Stomach smooth muscle (tissue), 2 donors: ENCODE data around the gene TMEM272.
A peak's percentile ranks its signal among the peaks of the same experiment; 100 is the strongest.

Experiments
- H3K27ac ChIP-seq: one replicate; pipeline ENCODE4 v1.7.0; 2013; ENCODE audit warnings: mild to moderate bottlenecking, low read length, inconsistent platforms
- H3K27me3 ChIP-seq, 2 donors: one replicate each; pipeline ENCODE4 v1.7.0; 2013; ENCODE audit warnings: low read length in 2 of 2; ENCODE audit not compliant: insufficient read depth in 2 of 2, control insufficient read depth in 1 of 2
- H3K36me3 ChIP-seq, 2 donors: one replicate each; pipeline ENCODE4 v1.7.0; 2013; ENCODE audit warnings: low read length in 2 of 2; ENCODE audit not compliant: control insufficient read depth in 2 of 2, insufficient read depth in 2 of 2
- H3K4me1 ChIP-seq: one replicate; pipeline ENCODE4 v1.7.0; 2013; ENCODE audit warnings: low read length; ENCODE audit not compliant: control insufficient read depth, insufficient read depth
- H3K4me3 ChIP-seq, 2 donors: one replicate each; pipeline ENCODE4 v1.7.0; 2013; ENCODE audit warnings: low read length in 2 of 2
- H3K9ac ChIP-seq, 2 donors: one replicate each; pipeline ENCODE4 v1.7.0; 2013; ENCODE audit warnings: low read length in 2 of 2, mild to moderate bottlenecking in 1 of 2
- H3K9me3 ChIP-seq, 2 donors: one replicate each; pipeline ENCODE4 v1.7.0; 2013; ENCODE audit warnings: low read length in 2 of 2; ENCODE audit not compliant: control insufficient read depth in 2 of 2
- donor health status: healthy.
- donor health status: Pancreatic carcinoma.

The TMEM272 gene, protein sequence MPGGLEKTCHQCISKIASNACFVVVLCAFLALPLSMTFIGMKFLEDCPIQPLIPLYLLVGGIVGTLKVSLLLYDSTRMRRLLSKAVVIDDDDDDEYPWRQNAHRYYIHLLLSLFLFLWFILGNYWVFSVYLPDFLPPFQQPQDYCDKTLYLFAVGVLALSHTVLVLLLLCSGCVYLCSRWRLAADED

DNA sequence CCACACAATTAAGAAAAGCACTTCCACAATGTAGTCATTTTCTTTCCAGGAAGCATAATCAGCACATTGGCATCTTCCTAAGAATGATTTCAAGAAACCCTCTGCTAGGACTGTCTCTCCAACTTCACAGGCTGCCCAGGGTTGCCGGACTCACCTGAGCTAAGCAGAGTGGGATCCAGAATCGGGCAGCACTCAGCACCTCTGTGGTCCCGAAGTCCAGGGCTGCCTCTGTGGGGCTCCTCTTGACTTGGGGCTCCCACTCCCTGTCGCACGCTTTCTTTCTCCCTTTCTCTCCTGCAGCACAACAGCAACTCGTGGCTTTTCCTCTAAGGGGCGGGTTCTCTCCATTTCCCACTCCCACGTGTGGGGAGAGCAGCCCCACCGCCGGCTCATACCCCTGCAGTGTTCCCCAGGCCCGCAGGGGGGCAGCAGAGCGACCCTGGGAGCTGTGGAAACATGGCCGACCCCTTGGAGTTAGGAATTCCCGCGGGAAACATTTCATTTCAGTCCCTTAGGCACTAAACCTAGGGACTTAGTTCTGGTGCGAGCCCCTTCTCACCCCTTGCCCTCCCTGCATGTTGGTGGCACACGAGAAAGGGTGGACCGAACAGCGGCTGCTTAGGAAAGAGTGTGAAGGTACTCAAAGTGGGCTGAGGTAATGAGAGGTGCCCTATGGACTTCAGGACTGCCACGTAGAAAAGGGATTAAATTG, at the start of gene TMEM272:
Gene TMEM272 (minus strand): TSS at position 316 of the 712 bp plus-strand sequence. CDS start 6,647 bp downstream, outside the sequence.
- Histone ChIP-seq H3K27me3 (no peaks in the 10 kb centered on the region), H3K4me1 (peaks cover 5% of the 10 kb centered on the region), H3K27ac (no peak within 1 kb of the TSS), H3K9me3 (no peaks in the 10 kb centered on the region), H3K36me3 (no peaks in the 10 kb centered on the region), H3K4me3 (peak within 1 kb of the TSS; percentile 47 to 54), H3K9ac (no peak within 1 kb of the TSS)

DNA sequence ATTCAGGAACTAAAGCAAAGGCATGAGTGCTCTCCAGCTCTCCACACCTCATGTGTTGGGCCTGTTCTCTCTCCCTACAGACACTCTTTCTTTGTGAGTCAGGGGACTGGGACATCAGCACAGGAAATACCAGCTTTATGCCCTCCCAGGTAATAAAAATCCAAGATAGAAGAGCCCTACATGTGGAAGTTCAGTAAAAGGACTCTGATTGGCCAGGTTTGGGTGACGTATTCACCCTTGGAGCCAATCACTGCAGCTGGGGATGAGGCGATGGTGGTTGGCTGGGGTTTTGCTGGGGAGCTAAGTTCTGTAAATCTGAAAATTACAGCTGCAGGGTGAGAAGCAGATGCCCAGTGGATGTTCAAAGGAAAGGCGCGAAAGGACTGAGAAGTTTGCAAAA, 49.3 kb upstream of the TMEM272 start:
- no peak overlapping the region for H3K4me3 ChIP-seq
- no peak overlapping the region for H3K27ac ChIP-seq
- H3K9me3 ChIP-seq: no peaks in the 10 kb centered on the region
- H3K4me1 ChIP-seq: no peaks in the 10 kb centered on the region
- H3K27me3 ChIP-seq: no peaks in the 10 kb centered on the region
- H3K36me3 ChIP-seq: no peaks in the 10 kb centered on the region
- no peak overlapping the region for H3K9ac ChIP-seq

DNA sequence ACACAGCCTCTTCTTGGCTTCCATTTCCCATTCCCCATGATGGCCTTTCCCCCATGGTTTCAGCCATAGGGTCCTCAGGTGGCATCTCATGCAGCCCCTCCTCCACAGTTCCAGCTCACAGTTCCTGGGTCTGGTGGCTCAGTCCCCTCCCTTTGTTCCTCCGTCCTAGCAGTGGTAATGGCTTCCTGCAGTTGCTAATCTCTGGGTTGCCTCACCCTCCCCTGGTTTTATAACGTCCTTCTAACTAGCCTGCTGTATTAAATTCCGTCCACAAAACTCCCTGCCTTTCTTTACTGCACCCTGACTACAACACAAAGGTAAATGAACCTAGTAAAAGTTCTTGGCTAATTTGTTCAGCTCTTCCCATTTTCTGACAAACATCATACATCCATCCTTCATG, 47.7 kb upstream of the TMEM272 start:
- H3K36me3 ChIP-seq: no peaks in the 10 kb centered on the region
- no peak overlapping the region for H3K4me3 ChIP-seq
- H3K27ac ChIP-seq: no peak overlapping the region
- H3K9ac ChIP-seq: no peak overlapping the region
- no peaks in the 10 kb centered on the region for H3K9me3 ChIP-seq
- no peaks in the 10 kb centered on the region for H3K4me1 ChIP-seq
- no peaks in the 10 kb centered on the region for H3K27me3 ChIP-seq

DNA sequence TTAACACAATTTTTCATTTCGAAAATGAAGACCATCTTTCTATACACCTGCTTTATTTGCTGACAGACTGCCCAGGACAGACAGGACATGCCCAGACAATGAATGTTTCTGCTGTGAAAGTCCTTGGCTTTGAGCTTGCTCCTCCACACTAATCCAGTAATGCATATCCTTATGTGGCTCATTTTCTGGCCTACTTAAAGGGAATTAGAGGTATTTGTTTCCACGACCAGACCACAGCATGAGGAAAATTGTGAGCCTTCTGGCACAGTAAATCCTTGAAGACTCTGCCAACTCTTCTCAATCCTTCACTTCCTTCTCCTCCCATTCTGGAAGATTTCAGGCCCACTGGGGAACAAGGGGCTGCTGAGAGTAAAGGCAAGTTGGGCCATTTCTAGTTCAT, 42.5 kb upstream of the TMEM272 start:
- Histone ChIP-seq H3K9me3 (no peaks in the 10 kb centered on the region), H3K9ac (no peak overlapping the region), H3K4me1 (no peaks in the 10 kb centered on the region), H3K4me3 (no peak overlapping the region), H3K36me3 (no peaks in the 10 kb centered on the region), H3K27ac (no peak overlapping the region), H3K27me3 (no peaks in the 10 kb centered on the region)

DNA sequence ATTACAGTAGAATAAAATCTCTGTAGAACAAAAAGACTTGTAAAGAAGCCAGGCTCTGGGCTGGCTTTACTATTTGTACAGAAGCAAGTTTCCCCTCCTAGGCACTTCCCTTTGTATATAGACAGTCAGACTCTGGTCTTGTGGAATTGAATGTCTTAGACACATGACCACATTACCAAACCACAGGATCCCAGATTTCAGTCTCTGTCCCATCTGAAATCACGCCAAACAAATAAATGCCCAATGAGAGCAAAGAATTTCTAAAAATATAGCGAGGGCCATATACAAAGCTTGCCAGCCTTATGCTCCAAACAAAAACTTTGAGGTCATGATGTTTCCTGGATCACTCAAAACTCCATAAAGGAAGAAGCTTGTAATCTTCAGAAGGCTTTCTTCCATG, 40.7 kb upstream of the TMEM272 start:
- H3K4me3 ChIP-seq: no peak overlapping the region
- H3K27ac ChIP-seq: no peak overlapping the region
- H3K27me3 ChIP-seq: no peaks in the 10 kb centered on the region
- H3K9me3 ChIP-seq: peaks cover 0 to 4% of the 10 kb centered on the region in 2 donors
- no peaks in the 10 kb centered on the region for H3K36me3 ChIP-seq
- H3K9ac ChIP-seq: no peak overlapping the region
- no peaks in the 10 kb centered on the region for H3K4me1 ChIP-seq

DNA sequence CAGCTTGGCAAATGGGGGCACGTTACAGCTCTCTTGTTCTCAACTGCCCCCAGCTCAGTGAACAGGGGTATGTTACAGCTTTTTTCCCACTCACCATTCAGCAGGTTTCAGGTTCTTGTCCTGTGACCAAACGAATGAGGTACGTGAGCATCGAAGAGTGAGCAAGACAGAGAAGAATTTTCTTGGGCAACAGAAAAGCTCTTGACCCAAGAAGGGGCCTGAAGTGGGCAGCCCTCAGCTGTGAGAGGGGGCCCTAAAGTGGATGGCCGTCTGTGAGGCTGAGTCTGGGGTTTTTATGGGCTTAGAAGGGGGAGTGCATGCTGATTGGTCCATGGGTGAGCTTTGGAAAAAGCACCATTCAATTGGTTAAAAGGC, 38.2 kb upstream of the TMEM272 start:
- H3K27ac ChIP-seq: no peak overlapping the region
- H3K27me3 ChIP-seq: no peaks in the 10 kb centered on the region
- peaks cover 0 to 4% of the 10 kb centered on the region in 2 donors for H3K9me3 ChIP-seq
- H3K4me1 ChIP-seq: no peaks in the 10 kb centered on the region
- no peak overlapping the region for H3K4me3 ChIP-seq
- H3K36me3 ChIP-seq: no peaks in the 10 kb centered on the region
- no peak overlapping the region for H3K9ac ChIP-seq

DNA sequence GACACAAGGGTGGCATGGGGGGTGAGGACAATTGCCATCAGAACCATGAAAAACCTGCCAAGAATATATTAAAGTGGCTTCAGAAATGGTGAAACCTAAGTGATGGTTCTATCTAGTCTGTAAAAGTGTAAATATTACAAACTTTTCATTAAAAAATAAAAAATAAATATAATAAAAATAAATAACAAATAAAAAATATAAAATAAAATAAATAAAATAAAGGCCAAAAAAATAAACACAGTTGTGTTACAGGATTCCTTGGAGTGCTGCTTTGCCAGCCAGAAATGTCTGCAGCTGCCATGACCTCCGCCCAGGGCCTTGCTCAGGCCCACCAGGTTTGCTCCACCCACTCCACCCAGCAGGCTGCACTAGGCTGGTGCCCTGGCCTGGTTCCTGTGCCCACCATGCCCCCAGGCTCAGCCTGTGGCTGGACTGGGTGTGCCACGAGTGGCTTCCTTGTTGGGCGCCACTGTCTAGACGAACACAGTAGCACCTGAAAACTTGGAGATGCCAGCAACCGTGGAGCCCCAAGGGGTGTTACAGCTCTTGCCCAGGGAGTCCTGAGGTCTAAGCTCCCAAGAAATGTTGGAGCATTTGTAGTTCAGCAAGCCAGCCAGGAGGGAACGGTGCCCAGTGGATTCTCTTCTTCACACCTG, 37.7 kb upstream of the TMEM272 start:
- Histone ChIP-seq H3K4me1 (no peaks in the 10 kb centered on the region), H3K36me3 (no peaks in the 10 kb centered on the region), H3K27ac (no peak overlapping the region), H3K9ac (no peak overlapping the region), H3K27me3 (no peaks in the 10 kb centered on the region), H3K4me3 (no peak overlapping the region), H3K9me3 (peaks cover 0 to 4% of the 10 kb centered on the region in 2 donors)

DNA sequence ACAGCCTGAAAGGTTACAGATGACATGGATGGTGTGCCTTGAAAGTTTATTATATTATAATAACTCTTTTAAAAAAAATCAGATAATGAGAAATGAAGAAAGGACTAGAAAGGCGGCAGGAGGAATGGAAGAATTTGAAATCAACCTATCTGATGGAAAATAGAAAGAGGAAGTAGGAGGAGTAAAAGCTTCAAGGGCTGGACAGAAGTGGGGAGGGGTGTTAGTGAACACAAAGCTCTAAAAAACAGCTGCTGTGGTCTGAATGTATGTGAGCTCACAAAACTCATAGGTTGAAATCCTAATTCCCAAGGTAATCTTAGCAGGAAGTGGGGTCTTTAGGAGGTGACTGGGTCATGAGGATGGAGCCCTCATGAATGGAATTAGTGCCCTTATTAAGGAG, 36.3 kb upstream of the TMEM272 start:
- H3K36me3 ChIP-seq: no peaks in the 10 kb centered on the region
- H3K27ac ChIP-seq: no peak overlapping the region
- no peaks in the 10 kb centered on the region for H3K27me3 ChIP-seq
- H3K4me3 ChIP-seq: no peak overlapping the region
- no peaks in the 10 kb centered on the region for H3K4me1 ChIP-seq
- H3K9me3 ChIP-seq: peaks cover 0 to 4% of the 10 kb centered on the region in 2 donors
- no peak overlapping the region for H3K9ac ChIP-seq

DNA sequence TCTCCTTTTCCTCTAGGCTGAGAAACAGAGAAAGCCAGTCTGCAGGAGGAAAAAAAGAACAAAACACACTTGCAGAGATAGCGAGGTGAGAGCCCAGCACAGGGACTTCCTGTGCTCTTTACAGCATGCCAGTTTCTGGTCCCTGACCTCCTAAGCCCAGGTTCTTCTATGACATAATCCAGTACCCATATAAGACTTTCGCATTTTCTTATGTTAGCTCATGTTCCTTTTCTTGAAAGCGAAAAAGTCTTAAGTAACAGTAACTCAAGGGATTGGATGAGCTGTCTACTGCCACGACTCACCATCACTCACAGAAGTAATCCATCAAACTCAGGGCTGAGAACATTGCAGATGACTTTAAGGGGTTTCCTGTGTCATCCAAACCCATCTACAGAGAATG, 34.2 kb upstream of the TMEM272 start:
- H3K9ac ChIP-seq: no peak overlapping the region

DNA sequence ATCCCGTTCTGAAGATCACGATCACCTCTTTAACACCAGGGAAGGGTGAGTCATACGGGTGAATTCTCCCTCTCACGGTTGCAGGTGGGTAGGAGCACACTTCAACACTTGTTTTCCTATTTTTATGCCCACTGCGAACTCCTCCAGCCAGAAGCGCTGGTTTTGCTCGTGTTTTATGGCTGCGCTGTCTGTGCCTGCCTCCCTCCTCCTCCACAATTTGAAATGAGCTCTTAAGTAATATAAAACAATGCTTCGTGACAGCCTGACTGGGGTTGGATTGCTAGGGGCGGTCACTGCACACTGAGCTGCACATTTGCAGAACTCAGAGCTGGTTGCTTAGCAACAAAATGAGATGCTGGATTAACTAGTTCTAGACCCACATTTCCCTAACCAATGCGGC, 29.7 kb upstream of the TMEM272 start:
- no peaks in the 10 kb centered on the region for H3K4me1 ChIP-seq
- no peaks in the 10 kb centered on the region for H3K36me3 ChIP-seq
- H3K27me3 ChIP-seq: no peaks in the 10 kb centered on the region
- H3K4me3 ChIP-seq: no peak overlapping the region
- no peak overlapping the region for H3K9ac ChIP-seq
- H3K9me3 ChIP-seq: no peaks in the 10 kb centered on the region
- H3K27ac ChIP-seq: no peak overlapping the region

More for the DNA sequence above, 34.2 kb upstream of the TMEM272 start:
- Histone ChIP-seq H3K27me3 (no peaks in the 10 kb centered on the region), H3K27ac (no peak overlapping the region), H3K9me3 (peaks cover 0 to 4% of the 10 kb centered on the region in 2 donors), H3K36me3 (no peaks in the 10 kb centered on the region), H3K4me3 (no peak overlapping the region), H3K4me1 (no peaks in the 10 kb centered on the region)

DNA sequence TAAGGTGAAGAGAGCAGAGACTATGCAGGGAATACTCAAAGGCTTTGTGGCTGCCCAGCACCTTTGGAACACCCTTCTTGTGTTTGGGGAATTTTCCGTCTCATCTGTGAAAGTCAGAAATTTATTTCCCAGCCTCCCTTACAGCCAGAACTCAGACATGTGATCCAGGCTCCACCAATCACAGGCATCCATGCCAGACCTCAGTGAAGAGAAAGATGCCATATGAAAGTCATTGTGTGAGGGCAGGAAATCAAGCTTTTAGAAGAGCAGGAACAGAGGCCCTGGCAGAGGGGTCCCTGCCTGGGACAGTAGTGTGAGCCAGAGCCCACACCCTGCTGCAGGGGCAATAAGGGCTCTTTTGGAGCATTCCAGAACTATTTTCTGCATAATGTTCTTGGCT, 28.9 kb upstream of the TMEM272 start:
- no peak overlapping the region for H3K9ac ChIP-seq
- no peaks in the 10 kb centered on the region for H3K27me3 ChIP-seq

More for the DNA sequence above, 28.9 kb upstream of the TMEM272 start:
- Histone ChIP-seq H3K36me3 (no peaks in the 10 kb centered on the region), H3K4me3 (no peak overlapping the region), H3K9me3 (no peaks in the 10 kb centered on the region), H3K4me1 (no peaks in the 10 kb centered on the region), H3K27ac (no peak overlapping the region)
